ENCODE measurements around the gene NIPAL1.

The NIPAL1 gene

GRCh38 chr4:48082956-48083355 is 66.4 kb downstream of the NIPAL1 start:
- DNase-seq (ENCODE audit: low read depth) = no peak
- TF ChIP-seq, protein P1, sequence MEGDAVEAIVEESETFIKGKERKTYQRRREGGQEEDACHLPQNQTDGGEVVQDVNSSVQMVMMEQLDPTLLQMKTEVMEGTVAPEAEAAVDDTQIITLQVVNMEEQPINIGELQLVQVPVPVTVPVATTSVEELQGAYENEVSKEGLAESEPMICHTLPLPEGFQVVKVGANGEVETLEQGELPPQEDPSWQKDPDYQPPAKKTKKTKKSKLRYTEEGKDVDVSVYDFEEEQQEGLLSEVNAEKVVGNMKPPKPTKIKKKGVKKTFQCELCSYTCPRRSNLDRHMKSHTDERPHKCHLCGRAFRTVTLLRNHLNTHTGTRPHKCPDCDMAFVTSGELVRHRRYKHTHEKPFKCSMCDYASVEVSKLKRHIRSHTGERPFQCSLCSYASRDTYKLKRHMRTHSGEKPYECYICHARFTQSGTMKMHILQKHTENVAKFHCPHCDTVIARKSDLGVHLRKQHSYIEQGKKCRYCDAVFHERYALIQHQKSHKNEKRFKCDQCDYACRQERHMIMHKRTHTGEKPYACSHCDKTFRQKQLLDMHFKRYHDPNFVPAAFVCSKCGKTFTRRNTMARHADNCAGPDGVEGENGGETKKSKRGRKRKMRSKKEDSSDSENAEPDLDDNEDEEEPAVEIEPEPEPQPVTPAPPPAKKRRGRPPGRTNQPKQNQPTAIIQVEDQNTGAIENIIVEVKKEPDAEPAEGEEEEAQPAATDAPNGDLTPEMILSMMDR (conservative IDR thresholded peaks at IDR 0.05; ENCODE audit: low read depth, low read length) = no peak
- no peak overlapping the region for H3K4me3 ChIP-seq (ENCODE audit: low read depth, low read length)

DNA sequence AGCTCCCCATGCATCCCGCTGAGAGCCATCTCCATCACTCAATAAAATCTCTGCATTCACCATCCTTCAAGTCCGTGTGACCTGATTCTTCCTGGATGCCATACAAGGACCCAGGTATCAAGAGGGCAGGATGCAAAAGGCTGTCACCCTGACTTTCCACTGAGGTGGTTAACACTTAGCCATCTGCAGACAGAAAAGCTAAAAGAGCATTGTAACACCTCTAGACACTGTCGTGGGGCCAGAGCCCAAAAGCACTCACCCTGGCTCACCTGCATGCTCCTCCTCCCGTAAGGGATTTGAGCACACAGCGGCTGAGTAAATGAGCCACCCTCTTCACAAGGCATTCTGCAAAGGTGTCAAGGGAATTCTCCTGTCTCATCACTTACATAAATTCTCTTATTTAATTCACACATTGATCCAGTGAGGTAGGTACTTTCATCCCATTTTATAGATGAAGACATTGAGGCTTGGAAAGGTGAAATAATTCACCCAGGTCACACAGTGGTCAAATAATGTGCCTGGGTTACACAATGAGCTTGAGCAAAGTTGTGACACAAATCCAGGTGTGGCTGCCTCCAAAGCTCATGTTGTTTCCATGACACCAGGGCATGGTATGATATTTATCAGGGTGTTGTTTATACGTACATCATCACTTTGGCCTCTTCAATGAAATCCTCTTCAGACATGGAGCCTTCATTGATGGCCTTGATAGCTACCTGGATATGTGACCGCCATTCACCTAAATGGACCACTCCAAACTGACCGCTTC is 69.4 kb downstream of the NIPAL1 start:
- no peak for DNase-seq (ENCODE audit: low read depth)
- TF ChIP-seq, protein P1 (conservative IDR thresholded peaks at IDR 0.05; ENCODE audit: low read depth, low read length) = no peak
- no peak overlapping the region for H3K4me3 ChIP-seq (ENCODE audit: low read depth, low read length)

All from choroid plexus epithelial cell (primary cell).